Hepatocyte (in vitro differentiated cells): Measurements from ENCODE around the gene PGC.

Experiments used
- EZH2 ChIP-seq: fragments of 200-600 bp; sonication (generic); IDR thresholded peaks from 2 replicates; pipeline ENCODE4 v1.6.1; 2016; ENCODE audit warnings: antibody characterized with exemption, mild to moderate bottlenecking, borderline replicate concordance
- TF ChIP-seq, protein P1 (sequence below): fragments of 200-600 bp; sonication (generic); IDR thresholded peaks from 2 replicates; pipeline ENCODE4 v1.5.1; 2016; ENCODE audit warnings: antibody characterized with exemption, mild to moderate bottlenecking; ENCODE audit not compliant: poor library complexity

DNA sequence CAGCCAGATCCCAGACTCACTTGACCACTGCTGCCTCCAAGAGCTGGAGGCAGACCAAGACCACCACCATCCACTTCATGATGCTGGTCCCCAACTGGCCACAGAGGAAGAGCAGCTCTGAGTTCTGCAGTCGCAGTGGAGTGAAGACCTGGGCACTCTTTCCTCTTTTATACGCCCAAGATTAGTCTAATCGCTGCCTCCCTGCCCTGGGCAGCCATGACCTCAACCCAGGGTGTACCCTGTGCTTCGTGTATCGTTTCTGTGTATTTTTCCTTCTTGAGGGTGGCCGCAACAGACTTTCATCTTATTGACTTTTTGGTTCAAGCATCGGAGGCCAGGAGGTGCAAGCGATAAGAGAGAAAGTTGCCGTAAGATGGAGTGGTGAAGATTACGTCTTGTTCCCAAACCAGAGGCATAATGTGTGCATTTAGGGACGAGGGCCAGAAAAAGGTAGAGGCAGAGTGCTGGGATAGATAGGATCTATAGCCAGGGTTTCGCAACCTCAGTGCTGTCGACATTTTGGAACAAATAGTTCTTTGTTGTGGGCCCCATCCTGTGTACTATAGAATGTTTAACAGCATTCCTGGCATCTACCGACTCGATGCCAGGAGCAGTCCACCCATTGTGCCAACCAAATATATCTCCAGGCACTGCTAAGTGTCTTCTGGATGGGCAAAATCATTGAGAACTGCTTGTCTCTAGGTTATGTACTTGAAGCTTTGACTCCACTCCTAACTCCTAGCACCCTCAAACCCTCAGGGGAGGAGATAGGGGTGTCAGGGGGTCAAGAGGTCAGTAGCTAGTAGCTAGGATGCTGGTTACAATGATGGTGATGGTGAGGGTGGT is at the start of gene PGC:
- TF ChIP-seq, protein P1, sequence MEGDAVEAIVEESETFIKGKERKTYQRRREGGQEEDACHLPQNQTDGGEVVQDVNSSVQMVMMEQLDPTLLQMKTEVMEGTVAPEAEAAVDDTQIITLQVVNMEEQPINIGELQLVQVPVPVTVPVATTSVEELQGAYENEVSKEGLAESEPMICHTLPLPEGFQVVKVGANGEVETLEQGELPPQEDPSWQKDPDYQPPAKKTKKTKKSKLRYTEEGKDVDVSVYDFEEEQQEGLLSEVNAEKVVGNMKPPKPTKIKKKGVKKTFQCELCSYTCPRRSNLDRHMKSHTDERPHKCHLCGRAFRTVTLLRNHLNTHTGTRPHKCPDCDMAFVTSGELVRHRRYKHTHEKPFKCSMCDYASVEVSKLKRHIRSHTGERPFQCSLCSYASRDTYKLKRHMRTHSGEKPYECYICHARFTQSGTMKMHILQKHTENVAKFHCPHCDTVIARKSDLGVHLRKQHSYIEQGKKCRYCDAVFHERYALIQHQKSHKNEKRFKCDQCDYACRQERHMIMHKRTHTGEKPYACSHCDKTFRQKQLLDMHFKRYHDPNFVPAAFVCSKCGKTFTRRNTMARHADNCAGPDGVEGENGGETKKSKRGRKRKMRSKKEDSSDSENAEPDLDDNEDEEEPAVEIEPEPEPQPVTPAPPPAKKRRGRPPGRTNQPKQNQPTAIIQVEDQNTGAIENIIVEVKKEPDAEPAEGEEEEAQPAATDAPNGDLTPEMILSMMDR = no peak
- no peak for TF ChIP-seq EZH2
